ENCODE results near the gene DPEP2.
"Not testable (repeated sequence)": the region's sequence is repeated elsewhere in the genome, so short reads cannot be mapped to it uniquely, and the experiment has no call there.

Gene DPEP2

GRCh38 chr16:67996666-67997065 lies 2.6 kb downstream of the DPEP2 start:
- Histone ChIP-seq H3K4me2 (ENCODE audit: low read depth, low read length) (no peak overlapping the region), H3K27ac (ENCODE audit: low read length) (no peak overlapping the region), H3K79me2 (ENCODE audit: low read length) (no peaks in the 10 kb centered on the region), H3K4me1 (ENCODE audit: low read length) (peaks cover 10% of the 10 kb centered on the region), H3F3A (ENCODE audit: insufficient read depth, low read length) (no peaks in the 10 kb centered on the region), H3K9ac (ENCODE audit: low read length) (no peak overlapping the region), H3K36me3 (replicated peaks; ENCODE audit: insufficient read depth, low read length) (no peaks in the 10 kb centered on the region), H3K4me3 (ENCODE audit: low read length) (no peak overlapping the region), H4K20me1 (ENCODE audit: insufficient read depth, low read length) (no peaks in the 10 kb centered on the region), H3K9me3 (replicated peaks; ENCODE audit: insufficient read depth, low read length) (no peaks in the 10 kb centered on the region), H3K9me2 (replicated peaks; ENCODE audit: insufficient read depth, low read length) (no peaks in the 10 kb centered on the region), H3K27me3 (replicated peaks; ENCODE audit: insufficient read depth, low read length) (no peaks in the 10 kb centered on the region), H2AFZ (ENCODE audit: low read length) (no peak overlapping the region)
- TF ChIP-seq EZH2 (optimal IDR thresholded peaks at IDR 0.05; ENCODE audit: low read depth, low read length) (no peak), CTCF (IDR thresholded peaks at IDR 0.05; ENCODE audit: low read length) (no peak), EZH2phosphoT487 (IDR thresholded peaks at IDR 0.05; ENCODE audit: low read length) (no peak)
- DNase-seq, result no peak

- Histone ChIP-seq H3K9ac (ENCODE audit: low read length) (no peak overlapping the region), H3F3A (ENCODE audit: insufficient read depth, low read length) (no peaks in the 10 kb centered on the region), H3K79me2 (ENCODE audit: low read length) (no peaks in the 10 kb centered on the region), H3K4me3 (ENCODE audit: low read length) (no peak overlapping the region), H3K4me1 (ENCODE audit: low read length) (peaks cover 10% of the 10 kb centered on the region), H3K9me3 (replicated peaks; ENCODE audit: insufficient read depth, low read length) (no peaks in the 10 kb centered on the region), H4K20me1 (ENCODE audit: insufficient read depth, low read length) (no peaks in the 10 kb centered on the region), H3K36me3 (replicated peaks; ENCODE audit: insufficient read depth, low read length) (no peaks in the 10 kb centered on the region), H2AFZ (ENCODE audit: low read length) (no peak overlapping the region), H3K27me3 (replicated peaks; ENCODE audit: insufficient read depth, low read length) (no peaks in the 10 kb centered on the region), H3K4me2 (ENCODE audit: low read depth, low read length) (no peak overlapping the region), H3K27ac (ENCODE audit: low read length) (no peak overlapping the region), H3K9me2 (replicated peaks; ENCODE audit: insufficient read depth, low read length) (no peaks in the 10 kb centered on the region)
- DNase-seq, result no peak
- TF ChIP-seq EZH2phosphoT487 (IDR thresholded peaks at IDR 0.05; ENCODE audit: low read length) (no peak), CTCF (IDR thresholded peaks at IDR 0.05; ENCODE audit: low read length) (no peak), EZH2 (optimal IDR thresholded peaks at IDR 0.05; ENCODE audit: low read depth, low read length) (no peak)
These were observed 3.9 kb downstream of the DPEP2 start for GRCh38 chr16:67995423-67995822.

GRCh38 chr16:67994040-67994408 lies 5.3 kb downstream of the DPEP2 start:
- not testable (repeated sequence) for H3K27me3 ChIP-seq (replicated peaks; ENCODE audit: insufficient read depth, low read length); H3F3A ChIP-seq (ENCODE audit: insufficient read depth, low read length); H3K27ac ChIP-seq (ENCODE audit: low read length); H3K36me3 ChIP-seq (replicated peaks; ENCODE audit: insufficient read depth, low read length); H3K9ac ChIP-seq (ENCODE audit: low read length); H3K9me3 ChIP-seq (replicated peaks; ENCODE audit: insufficient read depth, low read length); H3K9me2 ChIP-seq (replicated peaks; ENCODE audit: insufficient read depth, low read length); H4K20me1 ChIP-seq (ENCODE audit: insufficient read depth, low read length); H3K79me2 ChIP-seq (ENCODE audit: low read length); H3K4me3 ChIP-seq (ENCODE audit: low read length); DNase-seq; H3K4me2 ChIP-seq (ENCODE audit: low read depth, low read length)
- H3K4me1 ChIP-seq (ENCODE audit: low read length), result peaks cover 10% of the 10 kb centered on the region
- H2AFZ ChIP-seq (ENCODE audit: low read length), result peak overlapping the region; percentile 100

- DNase-seq, result peak; percentile 79
- peak overlapping the region; percentile 65 for H3K9ac ChIP-seq (ENCODE audit: low read length)
- H3K36me3 ChIP-seq (replicated peaks; ENCODE audit: insufficient read depth, low read length), result no peaks in the 10 kb centered on the region
- no peaks in the 10 kb centered on the region for H4K20me1 ChIP-seq (ENCODE audit: insufficient read depth, low read length)
- H3K27me3 ChIP-seq (replicated peaks; ENCODE audit: insufficient read depth, low read length), result no peaks in the 10 kb centered on the region
- no peaks in the 10 kb centered on the region for H3K9me3 ChIP-seq (replicated peaks; ENCODE audit: insufficient read depth, low read length)
- H3F3A ChIP-seq (ENCODE audit: insufficient read depth, low read length), result no peaks in the 10 kb centered on the region
- H3K79me2 ChIP-seq (ENCODE audit: low read length), result no peaks in the 10 kb centered on the region
- H3K4me3 ChIP-seq (ENCODE audit: low read length), result peak overlapping the region; percentile 58
- H2AFZ ChIP-seq (ENCODE audit: low read length), result peak overlapping the region; percentile 100
- H3K4me2 ChIP-seq (ENCODE audit: low read depth, low read length), result peak overlapping the region; percentile 95; the same call in 1 of the 2 replicates
- no peak for TF ChIP-seq EZH2 (optimal IDR thresholded peaks at IDR 0.05; ENCODE audit: low read depth, low read length)
- TF ChIP-seq CTCF (IDR thresholded peaks at IDR 0.05; ENCODE audit: low read length), result peak; percentile 92
- no peak for TF ChIP-seq EZH2phosphoT487 (IDR thresholded peaks at IDR 0.05; ENCODE audit: low read length)
- H3K4me1 ChIP-seq (ENCODE audit: low read length), result peaks cover 10% of the 10 kb centered on the region
- H3K27ac ChIP-seq (ENCODE audit: low read length), result no peak overlapping the region
- H3K9me2 ChIP-seq (replicated peaks; ENCODE audit: insufficient read depth, low read length), result no peaks in the 10 kb centered on the region
These were observed 5.9 kb downstream of the DPEP2 start for GRCh38 chr16:67993207-67994039.
